Glomerular endothelial cell (primary cell): ENCODE measurements around the gene RAB6D. TPM values are rescaled to one million over a fixed set of nuclear protein-coding genes. Genes with fewer than 3 reads are reported as not detected.
"Not testable (repeated sequence)": the region's sequence is repeated elsewhere in the genome, so short reads cannot be mapped to it uniquely, and the experiment has no call there.

Experiments used
- DNase-seq: peaks from one replicate; pipeline ENCODE4 v3.0.0-alpha.2; 2011; ENCODE audit warnings: low read depth, low spot score; ENCODE audit errors: extremely low read depth
- total RNA-seq: library from RNA; depleted of rRNA; stranded (reverse); fragments of >200 nt; gene quantifications from 2 replicates; pipeline ENCODE4 v1.2.3, GENCODE V29; 2015

RAB6D gene
- total RNA-seq, result not detected in 2 replicates

DNA sequence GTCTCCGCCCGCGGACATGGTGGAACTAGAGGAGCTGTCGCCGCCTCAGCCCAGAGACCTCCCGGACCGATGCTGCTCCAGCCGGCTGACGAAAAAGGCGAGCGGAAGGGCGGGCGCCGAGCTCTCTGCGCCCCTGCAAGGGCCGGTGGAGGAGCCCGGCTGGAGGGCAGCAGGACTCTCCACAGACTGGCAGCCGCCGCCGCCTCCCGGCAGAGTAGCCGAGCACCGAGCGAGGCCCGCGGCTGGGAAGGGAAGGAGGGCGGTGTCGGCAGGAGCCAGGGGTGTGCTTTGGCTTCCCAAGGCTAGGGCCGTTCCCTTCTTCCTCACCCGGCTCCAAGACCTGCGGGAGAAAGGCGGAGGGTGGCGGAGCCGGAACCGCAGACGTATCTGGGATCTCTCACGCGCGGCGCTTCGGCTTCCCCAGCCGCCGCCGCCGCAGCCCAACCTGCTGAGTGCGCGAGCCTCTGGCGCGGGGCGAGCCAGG lies at the start of gene RAB6D:
TSS of gene RAB6D (minus strand) at position 466 of the 484 bp plus-strand sequence. CDS start at position 18, 448 bp downstream.
- not testable (repeated sequence) for DNase-seq

DNA sequence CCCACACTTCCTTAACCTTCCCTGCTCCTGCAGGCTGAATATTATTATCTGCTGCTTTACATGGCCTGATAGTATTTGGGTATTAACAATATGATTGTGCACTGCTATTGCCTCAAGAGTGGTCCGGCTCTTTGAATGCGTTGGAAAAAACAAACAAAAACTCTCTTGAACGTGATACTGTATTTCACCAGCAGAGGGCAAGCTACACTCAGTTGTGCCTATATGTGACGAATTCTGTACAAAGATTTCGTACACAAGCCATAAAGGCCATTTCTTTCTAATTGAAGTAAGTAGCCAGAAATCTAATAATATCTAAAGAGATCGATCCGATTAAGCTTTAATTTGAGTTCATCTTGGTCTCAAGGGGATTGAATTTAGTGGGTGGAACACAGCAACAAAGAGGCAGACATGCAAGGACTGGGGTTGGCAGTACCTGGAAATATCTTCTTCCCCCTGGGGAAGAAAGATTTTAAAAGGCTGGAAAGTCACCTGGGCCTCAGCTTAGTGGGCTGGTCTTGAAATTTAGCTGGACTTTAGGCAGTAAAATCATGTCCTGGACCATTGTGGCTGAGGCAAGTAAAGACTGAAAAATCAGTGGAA lies 49.3 kb upstream of the RAB6D start:
- DNase-seq, result peak; percentile 62

DNA sequence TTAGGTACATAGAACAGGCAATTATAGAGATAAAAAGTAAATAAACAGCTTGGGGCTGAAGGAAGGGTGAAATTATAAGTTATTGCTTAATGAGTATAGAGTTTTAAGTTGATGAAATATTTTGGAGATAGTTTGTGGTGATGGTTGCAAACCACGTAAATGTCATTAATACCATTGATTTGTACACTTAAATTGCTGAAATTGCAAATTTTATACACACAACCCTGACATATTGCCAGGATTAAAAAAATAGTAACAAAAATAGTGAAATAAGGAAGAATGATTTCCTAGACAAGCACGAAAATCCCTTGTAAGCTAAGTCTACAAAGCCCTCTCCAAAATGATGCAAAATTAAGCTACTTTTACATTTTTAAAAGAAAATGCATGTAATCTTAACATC lies 46.2 kb upstream of the RAB6D start:
- no peak for DNase-seq

DNA sequence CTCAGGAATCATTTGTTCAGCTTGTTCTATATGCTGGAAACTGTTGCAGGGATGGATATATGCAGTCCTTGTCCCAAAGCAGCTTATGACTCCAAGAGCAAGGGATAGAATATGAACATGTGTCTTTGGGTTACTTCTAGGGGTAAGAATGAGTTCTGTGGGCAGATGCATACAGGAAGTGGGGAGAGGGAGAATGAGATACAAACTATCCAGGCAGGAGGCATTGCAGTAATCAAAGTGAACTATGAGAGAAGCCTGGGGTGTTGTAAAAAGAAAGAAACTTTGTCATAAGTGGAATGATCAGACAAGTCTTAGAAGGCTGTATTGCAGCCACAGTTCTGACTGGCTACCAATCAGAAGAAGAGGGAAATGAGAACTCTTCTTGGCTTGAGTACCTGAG lies 44.8 kb upstream of the RAB6D start:
- DNase-seq, result no peak

DNA sequence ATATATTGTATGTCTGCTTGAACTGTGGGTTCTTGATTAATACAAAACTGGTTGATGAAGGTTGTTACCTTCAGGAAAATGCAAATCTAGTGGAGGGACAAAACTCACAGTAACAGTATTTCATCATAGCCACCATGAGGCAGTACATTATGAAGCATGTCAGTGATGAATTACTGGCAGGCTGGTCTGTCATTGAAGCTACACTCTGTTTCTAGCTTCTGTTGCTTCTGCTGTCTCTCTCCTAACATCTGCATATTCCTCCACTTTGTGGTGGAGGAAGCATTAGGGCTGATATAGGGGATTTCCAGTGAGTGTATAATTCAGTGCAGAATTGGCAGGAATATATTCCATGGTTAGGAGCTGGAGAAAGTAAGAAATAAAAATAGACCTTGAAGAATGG lies 44.2 kb upstream of the RAB6D start:
- DNase-seq, result no peak

DNA sequence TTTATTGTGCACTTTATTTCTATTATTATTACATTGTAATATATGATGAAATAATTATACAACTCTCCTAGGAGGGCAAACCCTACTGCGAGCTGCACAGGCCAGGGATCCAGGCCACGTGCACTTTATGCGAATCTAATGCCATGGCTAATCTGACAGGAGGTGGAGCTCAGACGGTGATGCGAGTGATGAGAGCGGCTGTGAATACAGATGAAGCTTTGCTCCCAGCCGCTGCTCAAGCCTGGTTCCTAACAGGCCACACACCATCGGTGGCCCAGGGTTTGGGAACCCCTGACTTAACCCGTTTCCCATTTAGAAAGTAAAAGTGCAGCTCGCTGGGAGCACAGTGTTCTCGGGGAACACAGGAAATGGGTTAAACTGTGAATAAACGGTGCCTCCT lies 40.8 kb upstream of the RAB6D start:
- no peak for DNase-seq

DNA sequence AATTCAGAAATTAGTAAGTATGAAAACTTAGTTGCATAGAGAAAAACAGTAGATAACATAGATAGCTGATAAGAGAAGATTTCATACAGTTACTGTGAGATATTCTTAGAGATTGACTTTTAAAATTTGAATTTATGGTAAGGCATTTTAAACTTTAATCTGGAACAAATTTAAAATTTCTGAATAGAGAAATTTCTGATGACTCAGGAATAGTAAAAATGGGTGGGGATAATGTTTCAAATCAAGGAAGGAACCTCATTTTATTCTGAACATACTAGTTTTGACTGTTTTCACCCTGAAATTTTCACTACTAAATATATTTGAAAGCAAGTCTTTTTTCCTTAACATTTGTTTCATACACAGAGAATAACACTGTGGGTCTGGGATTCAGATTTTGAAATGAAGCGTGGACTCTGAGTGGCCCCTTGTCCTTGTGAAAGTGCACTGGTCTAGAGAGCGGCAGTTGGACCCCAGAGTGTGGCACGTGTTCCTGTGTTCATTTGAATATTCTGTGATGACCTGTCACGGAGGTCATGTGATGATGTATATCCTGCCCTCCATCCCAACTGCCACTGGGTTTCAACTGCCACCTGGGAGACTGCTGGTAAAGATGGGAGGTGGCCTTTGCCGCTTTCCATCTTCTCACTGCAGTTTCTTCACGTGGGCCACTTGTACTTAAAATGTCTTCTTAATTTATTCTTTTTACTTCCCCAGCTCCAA lies 38.5 kb upstream of the RAB6D start:
- no peak for DNase-seq

DNA sequence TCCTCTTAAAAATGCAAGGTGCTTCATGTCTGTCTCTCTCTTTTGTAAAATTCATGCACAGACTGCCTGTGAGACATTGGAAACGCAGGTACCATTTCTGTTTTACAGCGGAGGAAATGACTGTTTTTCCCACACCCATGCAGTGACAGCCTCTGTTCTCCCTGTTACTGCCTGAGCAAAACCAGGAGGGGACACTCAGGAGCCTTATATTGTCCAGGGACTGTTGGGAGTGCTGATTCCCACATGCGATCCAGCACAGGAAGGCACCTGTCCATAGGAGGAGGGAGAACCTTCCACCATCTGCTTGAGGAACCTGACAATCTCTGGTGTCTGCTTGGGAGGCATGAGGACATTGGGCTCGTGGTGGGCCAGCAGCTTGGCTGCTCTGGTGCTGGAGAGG lies 36.9 kb upstream of the RAB6D start:
- DNase-seq, result no peak

DNA sequence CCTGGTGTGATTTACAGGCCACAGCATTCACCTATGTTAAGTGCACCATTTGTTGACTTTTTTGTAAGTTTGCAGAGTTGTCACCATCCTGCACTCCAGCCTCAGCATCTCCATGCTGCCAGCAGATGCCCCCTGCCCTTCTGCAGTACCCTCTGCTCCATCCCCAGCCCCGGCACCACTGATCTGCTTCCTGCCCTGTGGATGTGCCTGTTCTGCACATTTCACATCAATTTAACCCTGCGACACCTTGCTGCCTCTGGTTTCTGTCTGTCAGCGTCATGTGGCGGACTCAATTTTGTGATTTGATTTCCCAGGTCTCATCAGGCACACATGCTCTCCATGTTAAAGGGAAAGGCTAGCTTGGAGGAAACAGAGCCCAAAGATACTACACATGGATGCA lies 36.5 kb upstream of the RAB6D start:
- not testable (repeated sequence) for DNase-seq

DNA sequence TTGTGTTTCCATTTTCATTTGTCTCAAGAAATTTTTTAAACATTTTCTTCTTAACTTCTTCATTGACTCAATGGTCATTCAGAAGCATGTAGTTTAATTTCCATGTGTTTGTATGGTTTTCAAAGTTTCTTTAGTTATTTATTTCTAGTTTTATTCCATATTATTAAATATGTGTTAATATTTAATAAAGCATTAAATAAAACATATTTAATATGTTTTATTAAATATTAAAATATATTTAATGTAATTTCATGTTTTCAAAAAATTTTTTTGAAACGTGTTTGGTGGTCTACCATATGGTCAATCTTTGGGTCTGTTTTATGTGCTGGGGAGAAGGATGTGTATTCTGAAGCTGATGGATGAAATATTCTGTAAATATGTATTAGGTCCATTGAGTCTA lies 32.2 kb upstream of the RAB6D start:
- DNase-seq, result not testable (repeated sequence)

DNA sequence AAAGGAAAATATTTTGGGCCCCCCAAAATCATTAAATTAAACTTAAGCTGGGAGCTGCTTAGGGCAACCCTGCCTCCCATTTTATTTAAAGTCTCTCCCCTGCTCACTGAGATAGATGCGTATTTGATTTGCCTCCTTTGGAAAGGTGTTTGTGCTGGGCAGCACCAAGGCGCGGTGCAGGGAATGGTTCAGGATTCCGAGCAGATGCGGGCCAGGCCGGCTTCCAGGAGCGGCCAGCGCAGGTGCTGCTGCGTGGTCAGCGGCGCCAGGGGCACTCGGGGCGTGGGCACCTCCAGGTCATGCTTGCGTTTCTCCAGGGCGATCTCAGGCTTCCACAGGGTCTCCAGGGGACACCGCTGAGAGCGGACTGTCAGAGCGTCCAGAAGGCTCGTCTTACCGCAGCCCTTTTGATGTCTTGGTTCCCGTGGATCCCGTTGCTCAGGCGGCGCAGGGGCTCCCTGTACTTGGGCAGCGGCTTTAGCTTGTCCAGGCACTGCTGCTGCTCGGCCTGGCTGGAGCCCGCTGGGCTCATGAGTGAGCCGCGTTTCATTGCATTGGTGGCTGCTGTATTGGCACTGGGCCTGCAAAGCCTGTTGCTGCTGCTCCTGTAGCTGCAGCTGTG lies 31.2 kb upstream of the RAB6D start:
- DNase-seq, result not testable (repeated sequence)

DNA sequence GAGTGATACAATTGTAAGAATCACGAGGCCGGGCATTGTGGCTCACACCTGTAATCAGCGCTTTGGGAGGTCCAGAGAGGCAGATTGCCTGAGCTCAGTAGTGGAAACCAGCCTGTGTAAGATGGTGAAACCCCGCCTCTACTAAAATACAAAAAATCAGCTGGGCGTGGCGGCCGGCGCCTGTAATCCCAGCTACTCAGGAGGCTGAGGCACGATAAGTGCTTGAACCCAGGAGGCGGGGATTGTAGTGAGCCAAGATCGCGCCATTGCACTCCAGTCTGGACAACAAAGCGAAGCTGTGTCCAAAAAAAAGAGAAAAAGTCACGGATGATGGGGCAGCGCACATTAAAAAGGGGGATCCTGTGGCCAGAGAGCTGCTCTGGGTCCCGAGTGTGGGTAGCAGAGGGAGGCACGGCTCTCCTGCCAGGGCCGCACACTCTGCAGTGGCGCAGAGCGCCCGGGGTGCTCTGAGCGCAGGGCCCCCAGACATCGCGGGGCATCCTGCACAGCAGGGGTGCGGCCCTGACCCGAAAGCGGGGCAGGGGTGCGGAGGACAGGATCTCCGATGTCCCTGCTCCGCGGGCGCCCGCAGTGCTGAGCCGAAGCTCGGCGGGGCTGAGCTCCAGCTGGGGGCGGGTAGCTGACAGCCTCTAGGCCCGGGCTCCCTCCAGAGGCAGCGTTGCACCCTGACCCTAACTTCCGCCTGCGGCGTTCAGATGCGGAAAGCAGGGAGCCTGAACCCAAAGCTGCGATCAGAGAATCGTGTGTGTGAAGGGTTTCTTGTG lies 30.4 kb upstream of the RAB6D start:
- DNase-seq, result no peak

DNA sequence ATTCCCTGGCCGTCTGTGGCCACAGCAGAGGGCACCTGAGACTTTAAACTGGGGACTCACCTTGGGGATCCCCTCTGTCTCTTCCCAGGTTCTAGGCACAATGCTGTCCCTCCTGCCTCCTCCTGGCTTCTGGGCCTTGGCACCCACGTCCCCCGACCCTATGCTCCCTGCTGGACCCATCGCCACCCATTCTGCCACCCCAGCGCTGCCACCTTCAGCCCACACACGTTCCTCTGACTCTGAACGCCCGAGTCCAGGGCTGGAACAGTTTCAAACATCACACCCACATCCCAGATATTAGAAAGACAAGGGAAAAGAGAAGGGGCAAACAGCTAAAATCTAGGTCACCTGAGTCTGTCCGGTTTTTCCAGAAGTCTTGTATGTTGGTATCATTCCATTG lies 28.0 kb upstream of the RAB6D start:
- DNase-seq, result not testable (repeated sequence)

DNA sequence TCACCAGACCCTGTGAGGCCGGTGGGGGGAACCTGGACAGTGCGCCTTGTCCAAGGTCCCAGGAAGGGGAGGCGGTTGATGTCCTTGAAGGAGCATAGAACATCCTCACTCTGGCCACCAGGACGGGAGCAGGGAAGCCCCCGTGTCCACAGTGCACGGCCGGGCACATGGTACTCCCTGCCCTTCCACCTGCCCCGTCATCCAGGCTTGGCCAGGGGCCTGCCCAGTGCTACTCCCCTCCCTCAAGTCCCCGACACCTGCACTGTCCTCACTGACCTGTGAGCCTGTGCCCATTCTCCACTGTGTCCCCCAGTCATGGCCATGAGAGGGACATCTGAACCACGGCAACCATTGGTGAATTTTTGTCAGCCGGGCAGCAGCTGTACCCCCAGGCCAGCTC lies 27.5 kb upstream of the RAB6D start:
- DNase-seq, result not testable (repeated sequence)

DNA sequence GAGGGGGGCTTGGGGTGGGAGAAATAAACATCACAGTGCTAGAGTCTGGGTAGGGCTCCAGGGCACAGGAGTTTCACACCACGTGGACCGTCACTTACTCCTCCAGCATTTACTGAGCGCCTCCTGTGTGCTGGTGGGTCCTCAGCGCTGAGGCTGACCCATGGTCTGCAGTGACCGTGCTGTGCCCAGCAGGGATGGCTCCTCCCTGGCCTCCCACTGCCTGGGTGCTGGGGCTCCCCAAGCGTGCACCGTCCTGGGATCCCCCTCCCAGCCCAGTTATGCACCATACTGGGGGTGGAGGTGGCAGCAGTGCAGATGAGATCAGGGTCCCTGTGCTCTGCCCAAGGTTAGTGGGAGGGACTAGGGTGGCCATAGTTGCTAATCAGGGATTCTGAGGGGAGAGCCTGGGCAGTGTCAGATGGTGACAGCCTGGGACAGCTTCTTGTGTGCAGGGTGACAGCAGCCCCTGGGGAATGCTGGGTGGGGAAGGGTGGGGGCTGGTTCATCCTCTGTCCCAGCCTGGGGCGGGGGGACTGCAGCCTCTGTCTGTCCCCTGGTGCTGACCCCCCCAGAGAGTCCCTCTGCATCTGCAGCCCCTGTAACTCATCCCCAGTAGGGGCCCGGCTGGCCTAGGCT lies 26.6 kb upstream of the RAB6D start:
- not testable (repeated sequence) for DNase-seq

DNA sequence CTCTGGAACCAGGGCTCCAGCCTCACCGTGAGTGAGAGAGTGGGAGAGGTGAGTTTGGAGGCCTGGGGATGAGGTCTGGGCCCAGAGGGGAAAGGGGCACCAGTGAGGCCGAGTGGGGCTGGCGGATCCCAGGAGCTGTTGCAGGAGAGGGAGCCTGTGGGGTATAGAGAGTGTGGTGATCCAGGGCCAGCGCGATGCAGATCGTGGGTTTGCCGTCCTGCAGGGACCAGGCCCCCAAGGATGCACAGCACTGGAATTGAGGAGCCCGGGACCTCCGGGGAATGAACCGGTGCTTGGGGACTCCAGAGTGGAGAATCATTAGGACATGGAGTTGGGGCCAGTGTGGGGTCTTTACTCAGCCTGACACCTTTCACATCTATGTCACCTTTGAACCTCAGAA lies 25.7 kb upstream of the RAB6D start:
- DNase-seq, result no peak

DNA sequence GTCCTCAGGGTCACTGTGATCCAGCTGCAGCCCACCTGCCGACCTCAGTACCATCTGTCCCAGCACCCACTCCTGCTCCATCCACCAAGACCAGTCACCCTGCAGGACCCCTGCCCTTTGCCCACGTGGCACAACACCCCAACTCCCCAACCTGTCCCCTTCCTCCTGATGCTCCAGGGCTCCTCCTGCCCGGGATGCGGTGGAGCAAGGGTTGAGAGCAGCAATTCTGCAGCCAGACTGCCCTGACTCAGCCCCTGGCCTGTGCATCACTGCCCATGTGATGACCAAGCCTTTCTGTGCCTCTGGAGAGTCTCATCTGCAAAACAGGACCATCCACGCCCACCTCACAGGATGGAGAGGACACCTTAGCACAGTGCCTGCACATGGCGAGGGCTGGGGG lies 24.9 kb upstream of the RAB6D start:
- not testable (repeated sequence) for DNase-seq

DNA sequence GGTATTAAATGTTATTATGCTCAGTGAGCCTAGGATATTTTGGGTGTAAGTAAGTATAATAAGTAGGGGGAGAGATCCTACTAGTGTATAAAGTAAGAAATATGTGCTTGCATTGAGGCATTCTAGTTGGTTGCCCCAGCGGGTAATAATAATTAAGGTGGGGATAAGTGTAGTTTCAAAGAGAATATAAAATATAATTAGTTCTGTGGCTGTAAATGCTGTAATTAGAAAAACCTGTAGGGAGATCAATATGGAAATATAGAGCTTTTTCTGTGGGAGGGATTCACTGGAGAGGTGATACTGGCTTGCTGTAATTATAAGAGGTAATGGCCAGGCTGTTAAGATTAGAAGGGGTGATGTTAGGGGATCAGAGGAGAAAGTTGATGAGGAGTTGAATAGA lies 9.1 kb upstream of the RAB6D start:
- DNase-seq, result not testable (repeated sequence)

DNA sequence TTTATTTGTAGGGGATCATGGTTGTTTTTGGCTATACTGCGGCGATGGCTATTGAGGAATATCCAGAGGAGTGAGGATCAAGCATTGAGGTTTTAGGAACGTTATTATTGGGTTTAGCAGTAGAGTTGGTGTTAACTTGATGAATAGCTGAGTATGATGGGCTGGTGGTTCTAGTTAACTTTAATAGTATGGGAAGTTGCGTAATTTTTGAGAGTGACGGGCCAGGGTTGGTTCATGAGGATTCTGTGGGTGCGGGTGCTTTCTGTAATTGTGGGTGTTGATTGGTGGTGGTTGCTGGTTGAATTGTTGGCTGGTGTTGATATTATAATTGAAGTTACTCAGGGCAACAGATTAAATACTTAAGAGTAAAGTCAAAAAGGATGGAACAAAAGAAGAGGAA lies 6.0 kb upstream of the RAB6D start:
- DNase-seq, result no peak

DNA sequence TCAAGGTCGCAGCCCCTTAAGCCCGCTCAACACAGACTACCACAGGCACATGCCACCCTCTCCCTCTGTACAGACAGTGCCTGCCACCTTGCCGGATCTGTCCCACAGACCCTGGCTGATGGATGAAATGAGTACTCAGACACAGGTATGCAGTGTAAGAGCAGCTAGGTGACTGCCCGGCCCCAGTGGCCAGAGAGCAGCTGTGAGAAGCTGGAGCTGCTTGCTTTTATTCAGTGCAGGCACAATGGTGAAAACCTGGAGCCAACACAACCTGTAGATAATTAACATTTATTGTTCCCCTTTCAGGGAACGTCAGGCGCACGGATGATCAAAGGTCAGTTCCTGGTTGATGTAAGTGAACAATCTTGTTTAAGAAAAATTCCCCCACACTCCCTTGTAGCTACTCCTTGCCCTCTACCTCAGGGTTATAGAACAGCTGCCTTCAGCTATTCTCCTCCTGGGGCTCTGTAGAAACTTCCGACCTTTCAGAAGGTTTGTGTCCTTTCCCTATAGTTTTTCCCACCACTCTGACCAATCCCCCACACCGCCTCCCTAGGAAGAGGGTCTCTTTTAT lies 4.6 kb upstream of the RAB6D start:
- not testable (repeated sequence) for DNase-seq
